Thoracic aorta (tissue), 2 donors: Measurements from ENCODE around the gene RRP15. TPM values are rescaled to one million over a fixed set of nuclear protein-coding genes. Genes with fewer than 3 reads are reported as not detected.

Source experiments
- ATAC-seq: fragments of 150-250 bp; one replicate; pipeline ENCODE4 v1.8.0; 2017; ENCODE audit warnings: low read depth; ENCODE audit not compliant: insufficient number of reproducible peaks, low FRiP score
- DNase-seq: peaks from one replicate; pipeline ENCODE4 v3.0.0-alpha.2; 2020; ENCODE audit warnings: low spot score
- H3K27ac ChIP-seq, 2 donors: fragments of 200-600 bp; sonication (generic); 1 replicate in 1 of 2; 2 replicates in 1 of 2; pipeline ENCODE4 v1.5.1; 2016; ENCODE audit warnings: mild to moderate bottlenecking in 2 of 2, moderate library complexity in 2 of 2
- H3K27me3 ChIP-seq: fragments of 200-600 bp; sonication (generic); replicated peaks from 2 replicates; pipeline ENCODE4 v1.6.0; 2016; ENCODE audit warnings: mild to moderate bottlenecking; ENCODE audit not compliant: insufficient read depth
- H3K36me3 ChIP-seq: fragments of 200-600 bp; sonication (generic); one replicate; pipeline ENCODE4 v1.5.1; 2016
- H3K4me1 ChIP-seq, 2 donors: fragments of 200-600 bp; sonication (generic); 1 replicate in 1 of 2; 2 replicates in 1 of 2; pipeline versions ENCODE4 v1.5.1 to v1.6.0; 2016; ENCODE audit warnings: low read depth in 2 of 2, mild to moderate bottlenecking in 1 of 2; ENCODE audit not compliant: control insufficient read depth in 1 of 2
- H3K4me3 ChIP-seq: fragments of 200-600 bp; sonication (generic); 2 replicates; pipeline ENCODE4 v1.5.1; 2016; ENCODE audit warnings: mild to moderate bottlenecking
- H3K9me3 ChIP-seq: fragments of 200-600 bp; sonication (generic); 2 replicates; pipeline ENCODE4 v1.5.1; 2016
- total RNA-seq, 2 donors: library from RNA; depleted of rRNA; stranded (reverse); fragments of >200 nt; gene quantifications; one replicate each; pipeline versions ENCODE4 v1.1.0 to v1.2.3, GENCODE V29; 2016
- TF ChIP-seq, protein P1 (sequence below): fragments of 200-600 bp; sonication (generic); IDR thresholded peaks from one replicate; pipeline ENCODE4 v1.5.1; 2019; ENCODE audit warnings: antibody characterized with exemption

RRP15 gene
- total RNA-seq, 2 donors from 2014 or later, result 2.2 to 14.3 TPM

DNA sequence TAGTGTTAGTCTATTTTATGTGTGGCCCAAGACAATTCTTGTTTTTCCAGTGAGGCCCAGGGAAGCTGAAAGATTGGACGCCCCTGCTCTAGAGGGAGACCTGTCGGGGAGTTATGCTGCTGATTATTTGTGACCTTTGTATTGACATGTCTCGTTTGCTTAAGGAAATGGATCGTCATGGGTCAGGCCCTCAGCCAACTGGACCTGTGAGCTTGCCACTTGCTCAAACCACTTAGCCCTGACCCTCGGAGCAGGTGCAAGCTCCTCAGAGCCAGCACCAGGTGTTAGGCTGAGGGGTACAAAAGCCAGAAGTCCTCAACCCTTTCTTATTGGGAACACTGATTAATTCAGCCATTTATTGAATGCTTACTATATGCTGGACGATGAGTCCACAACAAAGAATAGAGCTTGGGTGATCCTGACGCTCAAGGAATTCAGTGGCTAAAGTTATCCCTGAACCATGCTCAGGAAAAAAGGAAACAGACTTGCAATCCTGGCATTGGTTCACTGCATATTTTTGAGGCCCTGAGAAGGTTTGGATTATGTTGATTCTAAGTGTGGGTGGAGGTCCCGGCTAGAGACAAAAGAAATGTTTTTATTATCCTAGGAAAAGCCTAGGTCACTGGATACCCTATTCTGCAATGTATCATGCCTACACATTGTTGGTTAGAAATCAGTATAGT lies 79.1 kb downstream of the RRP15 start:
- ATAC-seq (no peak), DNase-seq (no peak)
- no peaks in the 10 kb centered on the region for H3K36me3 ChIP-seq
- TF ChIP-seq, protein P1, sequence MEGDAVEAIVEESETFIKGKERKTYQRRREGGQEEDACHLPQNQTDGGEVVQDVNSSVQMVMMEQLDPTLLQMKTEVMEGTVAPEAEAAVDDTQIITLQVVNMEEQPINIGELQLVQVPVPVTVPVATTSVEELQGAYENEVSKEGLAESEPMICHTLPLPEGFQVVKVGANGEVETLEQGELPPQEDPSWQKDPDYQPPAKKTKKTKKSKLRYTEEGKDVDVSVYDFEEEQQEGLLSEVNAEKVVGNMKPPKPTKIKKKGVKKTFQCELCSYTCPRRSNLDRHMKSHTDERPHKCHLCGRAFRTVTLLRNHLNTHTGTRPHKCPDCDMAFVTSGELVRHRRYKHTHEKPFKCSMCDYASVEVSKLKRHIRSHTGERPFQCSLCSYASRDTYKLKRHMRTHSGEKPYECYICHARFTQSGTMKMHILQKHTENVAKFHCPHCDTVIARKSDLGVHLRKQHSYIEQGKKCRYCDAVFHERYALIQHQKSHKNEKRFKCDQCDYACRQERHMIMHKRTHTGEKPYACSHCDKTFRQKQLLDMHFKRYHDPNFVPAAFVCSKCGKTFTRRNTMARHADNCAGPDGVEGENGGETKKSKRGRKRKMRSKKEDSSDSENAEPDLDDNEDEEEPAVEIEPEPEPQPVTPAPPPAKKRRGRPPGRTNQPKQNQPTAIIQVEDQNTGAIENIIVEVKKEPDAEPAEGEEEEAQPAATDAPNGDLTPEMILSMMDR, result no peak
- H3K4me1 ChIP-seq, result peaks cover 12 to 60% of the 10 kb centered on the region in 2 donors
- H3K27me3 ChIP-seq, result no peaks in the 10 kb centered on the region
- H3K4me3 ChIP-seq, result peak overlapping the region; percentile 22
- peak overlapping the region; percentile 74 to 75 for H3K27ac ChIP-seq
- H3K9me3 ChIP-seq, result no peaks in the 10 kb centered on the region

DNA sequence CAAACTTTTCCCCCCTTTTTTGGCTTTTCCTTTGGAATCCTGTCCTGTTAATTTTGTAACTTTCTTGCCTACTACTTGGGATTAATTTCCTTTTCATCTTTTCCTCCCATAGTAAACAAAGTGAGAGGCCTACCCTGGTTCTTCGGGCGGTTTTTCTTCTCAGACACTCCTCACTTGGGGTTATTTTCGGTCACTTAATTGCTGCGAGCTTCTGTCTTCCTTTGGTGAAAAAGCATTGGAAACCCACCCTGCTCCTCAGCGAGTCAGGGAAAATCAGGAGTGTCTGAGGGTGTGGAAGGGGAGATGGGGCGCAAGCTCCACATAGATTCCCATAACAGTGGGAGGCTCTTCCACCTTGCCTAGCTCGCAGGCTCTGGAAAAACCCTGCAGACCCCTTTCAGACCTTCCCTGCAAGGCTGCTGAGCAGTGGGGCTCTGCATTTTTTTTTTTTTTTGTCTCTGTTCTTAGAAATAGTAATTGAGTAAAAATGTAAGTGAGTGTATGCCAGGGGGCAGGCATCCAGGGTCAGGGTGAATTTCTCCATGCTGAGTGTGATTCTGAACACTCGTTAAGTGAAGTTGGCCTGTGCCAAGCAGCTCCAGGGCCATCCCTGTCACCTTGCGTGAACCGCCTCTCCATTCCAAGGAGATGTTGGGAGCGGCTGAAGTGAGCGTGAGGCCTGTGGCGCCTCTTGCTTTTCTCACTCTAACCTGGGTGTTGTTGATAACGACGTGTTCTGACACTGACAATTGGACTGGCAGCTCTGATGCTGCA lies 80.3 kb downstream of the RRP15 start:
- ATAC-seq (peak; percentile 70), DNase-seq (peak; percentile 59)
- Histone ChIP-seq H3K27ac (peak overlapping the region; percentile 74 to 75), H3K27me3 (no peaks in the 10 kb centered on the region), H3K4me1 (peaks cover 18 to 73% of the 10 kb centered on the region in 2 donors), H3K9me3 (no peaks in the 10 kb centered on the region), H3K4me3 (peak overlapping the region; percentile 22), H3K36me3 (no peaks in the 10 kb centered on the region)
- TF ChIP-seq, protein P1, result no peak

DNA sequence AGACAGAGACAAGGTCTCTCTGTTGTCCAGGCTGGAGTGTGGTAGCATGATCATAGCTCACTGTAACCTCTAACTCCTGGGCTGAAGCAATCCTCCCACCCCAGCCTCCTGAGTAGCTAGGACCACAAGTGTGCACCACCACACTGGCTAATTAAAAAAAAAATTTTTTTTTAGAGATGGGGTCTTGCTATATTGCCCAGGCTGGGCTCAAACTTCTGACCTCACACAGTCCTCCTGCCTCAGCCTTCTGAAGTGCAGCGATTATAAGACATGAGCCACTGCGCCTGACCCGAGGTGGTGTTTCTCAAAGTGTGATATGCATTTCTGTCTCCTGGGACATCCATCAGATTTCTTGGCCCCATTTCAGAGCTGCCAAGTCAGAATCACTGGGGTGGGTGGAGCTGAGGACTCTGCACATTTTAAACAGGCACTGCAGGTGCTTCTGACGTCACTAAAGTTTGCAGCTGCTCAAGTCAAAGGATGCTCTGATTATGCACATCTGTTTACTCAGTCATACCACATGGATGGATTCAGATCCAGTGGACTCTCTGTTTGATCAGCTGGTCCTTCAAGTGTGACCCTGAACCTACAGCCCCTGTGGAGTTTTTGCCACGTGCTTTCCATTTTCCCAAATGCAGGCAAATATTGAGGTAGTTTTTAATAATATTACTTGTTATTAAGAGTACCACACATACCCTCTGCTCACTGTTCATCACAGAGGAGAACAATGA lies 81.4 kb downstream of the RRP15 start:
- Histone ChIP-seq H3K36me3 (no peaks in the 10 kb centered on the region), H3K4me3 (no peak overlapping the region), H3K27me3 (no peaks in the 10 kb centered on the region), H3K27ac (peak overlapping the region; percentile 25 to 75), H3K9me3 (no peaks in the 10 kb centered on the region), H3K4me1 (peaks cover 25 to 77% of the 10 kb centered on the region in 2 donors)
- TF ChIP-seq, protein P1, result no peak
- ATAC-seq, result no peak
- DNase-seq, result no peak

DNA sequence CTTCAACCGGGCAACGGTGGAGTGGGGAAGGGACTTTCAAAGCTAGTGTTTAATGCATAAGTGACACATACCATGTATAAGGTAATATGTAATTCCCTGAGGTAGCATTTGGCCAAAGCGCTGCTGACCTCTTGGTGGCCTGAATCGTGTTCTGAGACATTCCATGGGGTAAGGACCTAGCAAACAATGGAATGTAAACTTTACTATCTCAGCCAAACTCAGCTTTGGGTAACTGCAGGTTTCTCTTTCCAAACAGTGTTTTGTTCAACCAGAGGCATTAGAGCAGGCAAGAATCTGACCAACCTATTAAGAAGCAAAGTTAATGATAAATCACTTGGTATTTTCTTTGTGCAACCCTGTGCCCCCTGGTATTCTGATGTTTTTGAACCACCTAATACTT lies 82.0 kb downstream of the RRP15 start:
- ATAC-seq, result no peak
- H3K9me3 ChIP-seq, result no peaks in the 10 kb centered on the region
- H3K36me3 ChIP-seq, result no peaks in the 10 kb centered on the region
- peak overlapping the region in 1 of 2 donors; percentile 5 for H3K27ac ChIP-seq
- no peak overlapping the region for H3K4me3 ChIP-seq
- TF ChIP-seq, protein P1, result no peak
- no peaks in the 10 kb centered on the region for H3K27me3 ChIP-seq
- no peak for DNase-seq
- peaks cover 31 to 80% of the 10 kb centered on the region in 2 donors for H3K4me1 ChIP-seq

DNA sequence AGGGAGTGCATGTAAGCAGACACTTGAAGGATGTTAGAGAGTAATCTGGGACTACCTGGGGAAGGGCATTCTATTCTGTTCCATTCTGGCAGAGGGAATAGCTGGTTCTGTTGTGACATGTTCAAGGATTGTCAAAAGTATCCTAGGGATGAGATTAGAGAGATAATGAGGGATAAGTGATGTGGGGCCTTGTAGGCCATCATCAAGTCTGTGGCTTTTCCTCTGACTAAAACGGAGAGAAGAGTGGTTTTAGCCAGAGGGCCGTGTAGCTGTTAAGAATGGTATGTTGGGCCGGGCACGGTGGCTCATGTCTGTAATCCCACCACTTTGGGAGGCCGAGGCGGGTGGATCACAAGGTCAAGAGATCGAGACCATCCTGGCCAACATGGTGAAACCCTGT lies 83.6 kb downstream of the RRP15 start:
- DNase-seq, result no peak
- ATAC-seq, result no peak
- no peaks in the 10 kb centered on the region for H3K9me3 ChIP-seq
- no peak overlapping the region for H3K4me3 ChIP-seq
- peaks cover 35 to 79% of the 10 kb centered on the region in 2 donors for H3K4me1 ChIP-seq
- no peaks in the 10 kb centered on the region for H3K27me3 ChIP-seq
- H3K36me3 ChIP-seq, result no peaks in the 10 kb centered on the region
- TF ChIP-seq, protein P1, result no peak
- H3K27ac ChIP-seq, result no peak overlapping the region
